GM23338 (cell line): ENCODE data around the gene GRID2. TPM values are rescaled to one million over a fixed set of nuclear protein-coding genes. Genes with fewer than 3 reads are reported as not detected.

ENCODE experiments used
- ATAC-seq: fragments of 200-7000 bp; cut with Tn5 transposase; 3 replicates; pipeline ENCODE4 v1.9.1; 2020
- DNase-seq: peaks from one replicate; pipeline ENCODE4 v3.0.0-alpha.2; 2015; ENCODE audit warnings: low spot score
- H2AFZ ChIP-seq: fragments of 200-600 bp; sonication (generic); 2 replicates; pipeline ENCODE4 v1.8.0; 2016; ENCODE audit warnings: antibody characterized with exemption, mild to moderate bottlenecking, moderate library complexity
- H3F3A ChIP-seq: fragments of 200-600 bp; sonication (generic); replicated peaks from 2 replicates; pipeline ENCODE4 v1.8.0; 2017; ENCODE audit warnings: antibody characterized with exemption, mixed run types, low read depth
- H3K27ac ChIP-seq: fragments of 200-600 bp; sonication (generic); 2 replicates; pipeline ENCODE4 v1.6.1; 2016; ENCODE audit warnings: low read depth
- H3K27me3 ChIP-seq: fragments of 200-600 bp; sonication (generic); 2 replicates; pipeline ENCODE4 v1.8.0; 2016; ENCODE audit warnings: mild to moderate bottlenecking, mixed run types, moderate library complexity; ENCODE audit not compliant: insufficient read depth
- H3K36me3 ChIP-seq: fragments of 200-600 bp; sonication (generic); 2 replicates; pipeline ENCODE4 v1.8.0; 2016; ENCODE audit warnings: mild to moderate bottlenecking; ENCODE audit not compliant: insufficient read depth
- H3K4me1 ChIP-seq: fragments of 200-600 bp; sonication (generic); 2 replicates; pipeline ENCODE4 v1.8.0; 2016; ENCODE audit warnings: mild to moderate bottlenecking, moderate library complexity; ENCODE audit not compliant: insufficient read depth
- H3K4me2 ChIP-seq: fragments of 200-600 bp; sonication (generic); 2 replicates; pipeline ENCODE4 v1.7.1; 2017; ENCODE audit warnings: mixed run types
- H3K4me3 ChIP-seq: fragments of 200-600 bp; sonication (generic); 2 replicates; pipeline ENCODE4 v1.6.1; 2016; ENCODE audit warnings: mixed run types
- H3K79me2 ChIP-seq: fragments of 200-600 bp; sonication (generic); replicated peaks from 2 replicates; pipeline ENCODE4 v1.8.0; 2017; ENCODE audit warnings: mild to moderate bottlenecking; ENCODE audit not compliant: insufficient read depth
- H3K9me2 ChIP-seq: fragments of 200-600 bp; sonication (generic); 2 replicates; pipeline ENCODE4 v1.8.0; 2017; ENCODE audit not compliant: insufficient read depth
- H4K20me1 ChIP-seq: fragments of 200-600 bp; sonication (generic); replicated peaks from 2 replicates; pipeline ENCODE4 v1.8.0; 2017; ENCODE audit warnings: mild to moderate bottlenecking; ENCODE audit not compliant: insufficient read depth
- H3K27ac Mint-ChIP-seq: 2 replicates; pipeline ENCODE4 v1.8.0; 2020; ENCODE audit warnings: inconsistent platforms, mild to moderate bottlenecking, moderate library complexity, mixed read lengths
- H3K27me3 Mint-ChIP-seq: 3 replicates; pipeline ENCODE4 v1.8.0; 2022; ENCODE audit warnings: low read depth, mild to moderate bottlenecking, moderate library complexity, mixed read lengths, inconsistent platforms; ENCODE audit not compliant: insufficient read depth, poor library complexity
- H3K36me3 Mint-ChIP-seq: 3 replicates; pipeline ENCODE4 v1.8.0; 2021; ENCODE audit warnings: low read depth, mild to moderate bottlenecking, inconsistent platforms, moderate library complexity, mixed read lengths
- H3K4me1 Mint-ChIP-seq: 3 replicates; pipeline ENCODE4 v1.8.0; 2020; ENCODE audit warnings: mild to moderate bottlenecking, inconsistent platforms, mixed read lengths
- H3K4me3 Mint-ChIP-seq: 3 replicates; pipeline ENCODE4 v1.8.0; 2021; ENCODE audit warnings: moderate library complexity, mild to moderate bottlenecking, inconsistent platforms, mixed read lengths
- H3K9me3 Mint-ChIP-seq: 3 replicates; pipeline ENCODE4 v1.8.0; 2020; ENCODE audit warnings: moderate library complexity, mild to moderate bottlenecking, inconsistent platforms, mixed read lengths
- CREB1 ChIP-seq: fragments of 250-450 bp; sonication (Bioruptor Pico); IDR thresholded peaks from 2 replicates; pipeline ENCODE4 v1.5.0; 2020; ENCODE audit warnings: low read depth, mild to moderate bottlenecking, moderate library complexity
- ETS1 ChIP-seq: IDR thresholded peaks from 2 replicates; pipeline ENCODE4 v1.6.1; 2016; ENCODE audit warnings: antibody characterized with exemption
- EZH2 ChIP-seq: fragments of 200-600 bp; sonication (generic); IDR thresholded peaks from one replicate; pipeline ENCODE4 v1.8.0; 2017; ENCODE audit warnings: antibody characterized with exemption, mild to moderate bottlenecking, low read depth; ENCODE audit not compliant: unreplicated experiment
- EZH2phosphoT487 ChIP-seq: fragments of 200-600 bp; sonication (generic); IDR thresholded peaks from one replicate; pipeline ENCODE4 v1.8.1; 2018; ENCODE audit warnings: antibody characterized with exemption; ENCODE audit not compliant: unreplicated experiment
- JUNB ChIP-seq: IDR thresholded peaks from one replicate; pipeline ENCODE4 v1.6.1; 2016; ENCODE audit warnings: antibody characterized with exemption; ENCODE audit not compliant: unreplicated experiment
- NANOG ChIP-seq: IDR thresholded peaks from 2 replicates; pipeline ENCODE4 v1.6.1; 2016; ENCODE audit warnings: antibody characterized with exemption, borderline replicate concordance
- POLR2AphosphoS5 ChIP-seq: IDR thresholded peaks from 2 replicates; pipeline ENCODE4 v1.6.1; 2016; ENCODE audit warnings: antibody characterized with exemption, low read depth
- REST ChIP-seq: IDR thresholded peaks from one replicate; pipeline ENCODE4 v1.6.1; 2018; ENCODE audit warnings: antibody characterized with exemption; ENCODE audit not compliant: unreplicated experiment
- STAT1 ChIP-seq: IDR thresholded peaks from one replicate; pipeline ENCODE4 v1.6.1; 2016; ENCODE audit warnings: antibody characterized with exemption; ENCODE audit not compliant: unreplicated experiment
- ZNF114 ChIP-seq: fragments of 250-450 bp; sonication (Bioruptor Pico); IDR thresholded peaks from 2 replicates; pipeline ENCODE4 v1.5.0; 2020; ENCODE audit warnings: mild to moderate bottlenecking, moderate library complexity
- ZNF331 ChIP-seq: fragments of 250-450 bp; sonication (Bioruptor Pico); IDR thresholded peaks from 2 replicates; pipeline ENCODE4 v1.5.0; 2020; ENCODE audit warnings: low read depth, mild to moderate bottlenecking, moderate library complexity
- polyA plus RNA-seq: library from polyadenylated mRNA; unstranded; fragments of >200 nt; fragmentation: Nextera tagmentation; extraction: Ambion mirVana; gene quantifications from 2 replicates; pipeline ENCODE4 v1.2.1, GENCODE V29; 2016
- total RNA-seq: library from RNA; depleted of rRNA; stranded (reverse); fragments of >200 nt; shearing (Covaris generic); gene quantifications from 2 replicates; pipeline ENCODE4 v1.2.3, GENCODE V29; 2014

GRID2 gene
- total and polyA plus RNA-seq, 2 experiments from 2014 or later: 19.9 to 65.4 TPM

- no peak for TF ChIP-seq ZNF331
Observed at GRCh38 chr4:93212250-93212649, 908.5 kb downstream of the GRID2 start (continued).

- no peaks in the 10 kb centered on the region for H3K4me1 ChIP-seq
- Mint-ChIP-seq H3K36me3 (no peaks in the 10 kb centered on the region; the same call in 1 of the 3 replicates), H3K4me1 (peaks cover 3% of the 10 kb centered on the region; the same call in 1 of the 3 replicates), H3K4me3 (no peak overlapping the region), H3K27me3 (no peaks in the 10 kb centered on the region), H3K27ac (no peak overlapping the region; the same call in 1 of the 2 replicates), H3K9me3 (no peaks in the 10 kb centered on the region)
- H3K27me3 ChIP-seq: no peaks in the 10 kb centered on the region
- H3K4me2 ChIP-seq: no peak overlapping the region
- H3K4me3 ChIP-seq: no peak overlapping the region
- peak; percentile 8 for DNase-seq
- H2AFZ ChIP-seq: no peak overlapping the region
- H3K9me2 ChIP-seq: no peaks in the 10 kb centered on the region
- ATAC-seq: no peak
- no peaks in the 10 kb centered on the region for H3F3A ChIP-seq
- H3K27ac ChIP-seq: no peak overlapping the region
- no peaks in the 10 kb centered on the region for H3K79me2 ChIP-seq
- no peaks in the 10 kb centered on the region for H4K20me1 ChIP-seq
- H3K36me3 ChIP-seq: no peaks in the 10 kb centered on the region
- TF ChIP-seq CREB1 (CRISPR knock-in tag): no peak
- no peak for TF ChIP-seq ETS1
- no peak for TF ChIP-seq ZNF114
- no peak for TF ChIP-seq POLR2AphosphoS5
- no peak for TF ChIP-seq EZH2
- no peak for TF ChIP-seq STAT1
- no peak for TF ChIP-seq ZNF331
- TF ChIP-seq JUNB: no peak
- no peak for TF ChIP-seq NANOG
- no peak for TF ChIP-seq EZH2phosphoT487
Observed at GRCh38 chr4:93216646-93217045, 912.9 kb downstream of the GRID2 start.

- Histone ChIP-seq H2AFZ (no peak overlapping the region), H3K79me2 (no peaks in the 10 kb centered on the region), H3K4me3 (no peak overlapping the region), H3K9me2 (no peaks in the 10 kb centered on the region), H3K4me2 (no peak overlapping the region), H3K27me3 (no peaks in the 10 kb centered on the region), H4K20me1 (no peaks in the 10 kb centered on the region), H3K36me3 (no peaks in the 10 kb centered on the region), H3K4me1 (no peaks in the 10 kb centered on the region), H3K27ac (no peak overlapping the region), H3F3A (no peaks in the 10 kb centered on the region)
- H3K4me3 Mint-ChIP-seq: no peak overlapping the region
- TF ChIP-seq STAT1: no peak
- no peak for TF ChIP-seq ZNF114
- no peak for TF ChIP-seq ETS1
- no peak for TF ChIP-seq NANOG
- no peak for TF ChIP-seq REST
- TF ChIP-seq EZH2phosphoT487: no peak
- peaks cover 3% of the 10 kb centered on the region; the same call in 1 of the 3 replicates for H3K4me1 Mint-ChIP-seq
- no peaks in the 10 kb centered on the region for H3K9me3 Mint-ChIP-seq
- H3K36me3 Mint-ChIP-seq: no peaks in the 10 kb centered on the region; the same call in 1 of the 3 replicates
- no peak overlapping the region for H3K27ac Mint-ChIP-seq
- ATAC-seq: no peak
- DNase-seq: peak; percentile 4
- no peaks in the 10 kb centered on the region for H3K27me3 Mint-ChIP-seq
Observed at GRCh38 chr4:93217431-93217830, 913.7 kb downstream of the GRID2 start.
